Stimulated activated CD4-positive, alpha-beta T cell treated with anti-CD3 and anti-CD28 coated beads, TNF-alpha, amount 100 ng/mL, for 4 hours (primary cell): ENCODE results near the gene MTNR1A.
"Not testable (repeated sequence)": the region's sequence is repeated elsewhere in the genome, so short reads cannot be mapped to it uniquely, and the experiment has no call there.

Experiments used
- DNase-seq, 3 experiments: peaks; one replicate each; pipeline ENCODE4 v3.0.0-alpha.2; 2020; ENCODE audit warnings: low read depth in 3 of 3

Gene MTNR1A

DNA sequence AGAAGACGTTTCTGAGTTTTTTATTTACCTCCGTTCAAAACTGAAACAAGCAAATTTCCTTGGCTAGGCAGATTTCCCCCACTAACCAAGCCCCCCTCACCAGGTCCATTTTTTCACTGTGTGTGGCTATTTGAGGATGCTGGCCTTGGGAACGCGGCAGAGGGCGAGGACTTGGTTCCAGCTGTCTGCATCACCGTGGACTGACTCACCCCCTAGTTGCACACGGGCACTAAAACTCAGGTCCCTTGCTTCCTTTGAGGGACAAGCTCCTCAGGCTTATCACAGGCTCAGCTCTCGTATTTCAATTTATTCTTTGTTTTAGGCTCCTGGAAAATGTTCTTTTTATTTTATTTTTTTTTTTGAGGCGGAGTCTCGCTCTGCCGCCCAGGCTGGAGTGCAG lies 8.4 kb upstream of the MTNR1A start:
- no peak for DNase-seq

DNA sequence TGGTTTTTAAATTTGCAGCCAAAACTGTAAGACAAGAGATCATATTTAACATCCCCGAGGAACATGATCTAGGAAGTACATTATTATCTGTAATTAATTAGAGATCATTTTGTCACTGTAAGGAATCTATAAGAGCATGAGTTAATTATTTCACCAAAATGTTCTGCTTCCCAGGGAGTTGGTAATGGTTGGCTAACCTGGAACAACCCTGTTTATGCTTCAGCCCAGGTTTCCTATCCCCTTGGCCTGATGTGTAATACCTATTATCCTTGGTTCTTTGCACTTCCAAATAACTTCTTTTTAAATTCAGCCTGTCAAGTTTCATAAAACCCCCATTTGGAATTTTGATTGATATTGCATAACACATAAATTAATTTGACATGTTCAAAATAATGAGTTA lies 6.4 kb upstream of the MTNR1A start:
- no peak for DNase-seq

DNA sequence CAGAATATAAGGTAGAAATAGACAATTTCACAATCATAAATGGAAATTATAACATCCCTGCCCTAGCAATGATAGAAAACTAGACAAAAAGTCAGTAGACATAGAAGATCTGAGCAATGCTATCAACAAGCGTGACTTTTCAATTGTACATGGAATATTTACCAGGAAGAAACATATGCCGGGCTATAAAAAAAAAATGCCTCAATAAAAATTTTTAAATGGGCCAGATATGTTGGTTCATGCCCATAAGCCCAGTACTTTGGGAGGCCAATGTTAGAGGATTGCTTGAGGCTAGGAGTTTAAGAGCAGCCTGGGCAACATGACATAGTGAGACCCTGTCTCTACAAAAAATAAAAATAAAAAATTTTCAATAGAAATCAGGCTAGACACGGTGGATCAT lies 5.3 kb upstream of the MTNR1A start:
- no peak for DNase-seq

DNA sequence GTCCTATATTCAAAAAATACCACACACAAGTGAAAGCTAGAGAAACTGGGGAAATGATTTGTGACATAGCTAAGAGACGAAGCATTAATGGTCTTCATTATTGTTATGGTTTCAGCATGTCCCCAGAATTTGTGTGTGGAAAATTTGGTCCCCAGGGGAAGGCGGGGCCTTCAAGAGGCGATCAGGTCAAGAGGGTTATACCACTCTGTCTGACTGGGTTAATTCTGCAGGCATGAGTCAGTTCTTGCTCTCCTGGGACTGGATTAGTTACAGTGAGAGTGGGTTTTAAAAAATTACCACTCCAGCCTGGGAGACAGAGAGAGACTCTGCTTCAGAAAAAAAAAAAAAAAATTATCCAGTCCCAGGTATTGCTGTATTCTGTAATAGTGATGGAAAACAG lies 2.1 kb upstream of the MTNR1A start:
- no peak for DNase-seq

DNA sequence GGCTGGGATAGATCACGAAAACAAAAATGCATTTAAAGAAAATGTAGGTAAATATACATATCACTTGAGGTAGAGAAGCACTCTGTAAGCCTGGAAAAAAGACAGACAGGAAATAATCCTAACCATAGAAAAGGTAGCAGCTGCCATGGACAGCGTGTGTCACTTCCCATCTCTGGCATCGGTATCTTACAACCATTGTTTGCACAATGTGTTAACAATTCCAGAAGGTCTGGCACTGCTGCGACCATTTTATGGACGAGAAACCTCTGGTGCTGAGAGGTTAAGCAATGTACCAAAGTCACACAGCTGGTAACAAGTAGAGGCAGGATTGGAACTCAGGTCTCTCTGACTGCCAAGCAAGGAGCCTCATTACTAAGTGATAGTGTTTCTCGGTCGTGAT lies 1.7 kb upstream of the MTNR1A start:
- DNase-seq: no peak

DNA sequence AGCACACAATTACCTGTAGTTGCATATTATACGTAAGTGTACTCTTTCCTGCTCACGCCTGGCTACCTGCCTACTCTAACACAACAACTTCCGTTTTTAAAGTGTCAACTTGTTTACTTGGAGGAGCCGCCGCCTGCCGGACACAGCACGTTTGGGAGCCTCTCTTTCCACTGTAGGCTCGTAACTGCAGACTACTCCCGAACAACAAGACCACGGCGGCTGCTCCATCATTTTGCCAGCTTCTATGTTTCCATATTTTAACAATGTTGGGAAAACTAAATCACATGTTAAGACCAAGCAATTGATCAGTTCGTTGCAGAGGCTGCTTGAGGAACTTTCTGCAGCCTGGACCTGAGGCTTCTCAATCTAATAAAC lies 841 bp downstream of the MTNR1A start:
- no peak for DNase-seq

DNA sequence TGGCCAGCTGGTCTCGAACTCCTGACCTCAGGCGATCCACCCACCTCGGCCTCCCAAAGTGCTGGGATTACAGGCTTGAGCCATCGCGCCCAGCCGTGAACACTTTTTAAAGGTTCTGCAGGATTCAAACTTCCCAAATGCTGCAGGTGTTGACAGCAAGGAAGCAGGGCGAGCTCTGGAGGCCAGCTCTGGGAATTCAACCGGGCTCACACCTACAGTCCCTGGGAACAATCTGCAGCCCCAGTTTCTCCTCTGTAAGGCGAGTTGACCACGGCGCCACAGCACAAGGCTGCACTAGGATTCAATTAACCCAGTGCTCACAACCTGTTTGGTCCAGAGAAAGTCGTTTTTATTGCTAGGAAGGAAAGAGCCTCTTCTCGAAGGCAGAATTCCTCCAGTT lies 1.6 kb downstream of the MTNR1A start:
- DNase-seq: no peak

DNA sequence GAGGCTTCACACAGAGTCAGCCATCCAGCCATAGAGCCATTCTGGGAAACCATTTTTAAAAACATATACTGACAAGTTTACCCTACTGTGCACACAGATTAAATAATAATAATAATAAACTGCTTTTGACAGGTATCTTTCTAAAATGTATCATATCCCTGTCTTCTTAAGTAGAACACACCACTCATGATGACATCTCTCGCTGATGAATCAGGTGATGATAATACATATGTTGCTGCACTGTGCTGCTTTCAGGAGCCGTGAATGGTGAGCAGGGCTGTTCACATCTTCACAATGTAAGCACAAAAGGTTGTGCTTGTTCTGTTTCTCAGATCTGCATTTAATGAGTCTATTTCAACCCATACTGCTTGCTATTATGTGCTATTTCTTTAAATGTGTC lies 3.5 kb downstream of the MTNR1A start:
- DNase-seq: no peak

DNA sequence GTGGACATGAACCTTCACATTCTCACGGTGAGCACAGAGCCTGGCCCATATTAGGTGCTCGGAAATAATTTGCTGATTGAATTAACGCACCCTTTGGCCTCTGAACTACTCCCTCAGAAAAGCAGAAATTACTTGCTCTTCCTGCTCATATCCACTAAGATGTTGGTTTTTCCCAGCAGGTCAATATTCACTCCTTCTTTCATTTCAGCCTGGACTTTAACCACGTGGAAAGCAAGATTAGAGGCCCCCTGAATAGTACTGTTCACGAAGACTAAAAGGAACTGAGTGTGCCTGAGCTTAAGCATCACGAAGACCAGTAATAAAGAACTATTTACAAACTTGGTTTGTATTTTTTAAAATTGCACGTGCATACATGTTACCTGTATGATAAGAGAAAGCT lies 9.9 kb downstream of the MTNR1A start:
- no peak for DNase-seq

DNA sequence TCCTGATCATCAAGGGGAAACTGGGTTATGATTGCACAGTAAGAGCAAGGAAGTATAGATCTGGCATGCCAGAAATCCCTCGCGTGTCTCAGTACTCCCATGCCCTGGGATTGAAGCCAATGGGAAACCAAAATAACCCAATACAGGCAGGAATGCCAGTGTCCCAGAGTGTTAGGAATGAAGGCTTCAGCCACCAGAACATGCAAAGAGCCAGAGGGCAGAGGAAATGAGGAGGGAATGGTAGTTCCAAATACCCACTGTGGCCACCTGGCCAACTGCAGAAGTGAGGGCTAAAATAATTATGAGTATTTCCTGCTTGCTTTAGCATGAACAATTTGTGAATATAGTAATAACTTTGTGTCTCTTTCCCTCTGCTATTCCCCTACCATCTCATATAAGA lies 12.2 kb downstream of the MTNR1A start:
- DNase-seq: no peak

DNA sequence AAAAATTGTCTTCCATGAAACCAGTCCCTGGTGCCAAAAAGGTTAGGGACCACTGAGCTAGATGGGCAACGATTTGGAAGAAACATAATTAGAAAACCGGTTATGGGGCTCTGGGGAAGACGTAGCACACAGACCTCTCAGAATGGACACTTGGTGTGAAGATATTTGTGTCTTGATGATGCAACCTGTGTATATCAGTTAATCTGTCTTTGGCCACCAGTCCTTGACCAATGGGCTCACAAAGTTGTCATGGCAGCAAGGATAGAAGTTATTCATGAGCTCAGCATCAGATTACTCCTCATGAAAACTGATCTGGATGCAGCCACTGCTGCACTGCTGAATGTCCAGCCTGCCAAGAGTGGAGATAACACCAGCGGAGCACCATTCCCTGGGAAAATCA lies 13.6 kb downstream of the MTNR1A start:
- no peak for DNase-seq

DNA sequence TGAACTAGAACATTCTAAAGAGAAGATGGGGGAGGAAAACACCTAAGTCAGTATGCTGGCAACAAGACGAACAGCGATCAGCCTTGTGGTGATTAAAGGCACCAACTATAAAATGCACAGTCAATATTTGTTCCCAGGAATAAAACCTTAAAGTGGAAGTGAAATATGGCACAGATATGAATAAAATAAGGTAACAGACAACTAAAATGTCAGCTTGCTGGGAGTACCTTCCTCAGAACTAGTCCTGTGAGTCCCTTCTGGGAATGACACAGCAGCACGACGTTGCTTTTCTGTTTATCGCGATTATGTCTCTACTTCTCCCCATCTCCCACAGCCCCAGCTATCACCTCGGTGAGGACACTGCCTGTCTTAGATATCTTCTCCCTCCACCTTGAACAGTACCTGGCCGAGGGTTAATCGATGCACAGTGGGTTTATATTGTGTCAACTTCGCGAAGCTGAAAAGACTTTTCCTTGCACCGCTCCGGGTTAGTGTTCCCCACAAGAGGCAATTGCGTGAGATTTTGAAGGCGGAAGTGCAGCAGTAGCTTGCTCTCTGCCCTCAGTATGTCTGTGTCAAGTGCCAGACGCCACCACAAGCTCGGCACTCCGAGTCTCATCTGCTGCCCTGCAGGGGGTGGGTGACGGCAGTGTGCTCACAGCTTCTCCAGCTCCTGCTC lies 17.4 kb downstream of the MTNR1A start:
- no peak for DNase-seq

DNA sequence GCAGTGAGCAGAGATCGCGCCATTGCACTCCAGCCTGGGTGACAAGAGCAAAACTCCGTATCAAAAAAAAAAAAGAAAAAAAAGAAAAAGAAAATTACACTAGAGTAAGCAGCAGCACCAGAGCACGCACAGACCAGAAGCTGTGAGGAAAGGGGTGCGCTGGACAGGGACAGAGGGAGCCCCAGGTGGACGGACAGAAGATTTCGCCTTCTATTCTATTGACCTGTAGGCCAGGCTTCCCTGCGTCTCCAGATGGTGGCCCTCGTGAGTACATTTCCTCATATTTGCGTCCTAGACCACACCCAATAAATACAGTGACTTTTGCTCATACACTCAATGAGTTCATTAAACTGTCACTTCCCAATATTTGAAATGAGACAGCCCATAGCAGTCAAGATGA lies 19.1 kb downstream of the MTNR1A start:
- DNase-seq: no peak

DNA sequence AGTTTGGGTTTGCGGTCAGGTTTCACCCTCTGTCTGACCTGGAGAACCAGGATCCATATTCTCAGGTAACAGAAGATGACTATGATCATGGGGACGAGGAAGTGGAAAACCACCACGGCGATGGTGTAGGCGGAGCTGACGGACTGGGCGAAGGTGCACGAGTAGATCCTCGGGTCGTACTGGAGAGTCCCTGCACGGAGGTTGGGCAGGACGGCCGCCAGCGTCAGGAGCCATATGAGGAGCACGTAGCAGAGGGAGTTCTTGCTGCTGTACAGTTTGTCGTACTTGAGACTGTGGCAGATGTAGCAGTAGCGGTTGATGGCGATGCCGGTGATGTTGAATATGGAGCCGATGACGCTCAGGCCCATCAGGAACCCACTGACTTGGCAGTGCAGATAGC lies 21.3 kb downstream of the MTNR1A start:
- DNase-seq: no peak

DNA sequence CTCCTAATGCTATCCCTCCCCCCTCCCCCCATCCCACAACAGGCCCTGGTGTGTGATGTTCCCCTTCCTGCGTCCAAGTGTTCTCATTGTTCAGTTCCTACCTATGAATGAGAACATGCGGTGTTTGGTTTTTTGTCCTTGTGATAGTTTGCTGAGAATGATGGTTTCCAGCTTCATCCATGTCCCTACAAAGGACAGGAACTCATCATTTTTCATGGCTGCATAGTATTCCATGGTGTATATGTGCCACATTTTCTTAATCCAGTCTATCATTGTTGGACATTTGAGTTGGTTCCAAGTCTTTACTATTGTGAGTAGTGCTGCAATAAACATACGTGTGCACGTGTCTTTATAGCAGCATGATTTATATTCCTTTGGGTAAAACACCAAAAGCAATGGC lies 31.4 kb downstream of the MTNR1A start:
- DNase-seq: not testable (repeated sequence)

DNA sequence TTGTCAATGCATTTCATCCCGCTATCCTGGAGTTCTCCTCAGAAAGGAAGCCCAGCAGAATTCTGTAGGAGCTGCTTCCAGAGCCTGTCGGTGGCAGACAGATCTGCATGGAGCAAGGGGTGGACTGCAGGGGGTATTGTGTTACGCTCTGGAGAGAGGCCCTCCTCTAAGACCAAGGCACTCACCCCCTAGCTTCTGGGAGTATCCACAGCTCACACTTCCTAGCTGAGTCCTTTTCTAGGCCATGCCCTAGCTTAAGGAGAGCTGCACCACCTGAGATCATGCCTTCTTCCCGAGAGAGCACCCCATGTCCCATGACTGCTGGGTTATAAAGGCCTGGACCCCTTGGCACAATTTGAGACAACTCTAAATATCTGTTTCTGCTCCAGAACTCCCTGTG lies 39.1 kb downstream of the MTNR1A start:
- DNase-seq: no peak

DNA sequence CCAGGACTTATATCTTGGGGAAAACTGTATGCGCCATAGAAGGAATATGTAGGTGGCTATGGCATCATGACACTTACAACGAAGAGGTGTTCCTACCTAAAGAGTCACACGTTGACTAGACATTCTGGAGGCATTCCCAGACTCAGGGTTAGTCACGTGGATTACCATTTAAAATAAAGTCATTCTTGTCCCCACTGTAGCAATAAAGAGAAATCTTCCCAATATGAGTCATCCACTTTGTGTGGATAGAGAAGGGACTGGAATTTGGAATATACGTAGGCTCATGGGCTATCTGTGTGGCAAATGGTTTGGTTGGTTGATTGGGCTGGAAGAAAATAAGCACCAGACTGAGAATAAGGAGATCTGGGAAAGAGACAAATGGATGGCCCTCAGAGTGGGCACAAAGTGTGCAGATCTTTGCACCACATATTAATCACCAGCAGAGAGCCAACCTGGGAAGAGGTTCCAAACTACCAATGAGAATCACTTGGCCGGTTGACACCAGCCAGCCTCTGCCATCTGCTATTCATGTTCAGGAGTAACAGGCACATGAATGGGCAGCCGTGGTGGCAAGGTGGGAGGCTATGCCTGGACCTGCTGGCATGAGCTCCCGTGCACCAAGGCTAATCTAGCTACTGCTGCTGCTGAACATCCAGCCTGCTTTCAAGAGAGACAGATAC lies 41.0 kb downstream of the MTNR1A start:
- no peak for DNase-seq

DNA sequence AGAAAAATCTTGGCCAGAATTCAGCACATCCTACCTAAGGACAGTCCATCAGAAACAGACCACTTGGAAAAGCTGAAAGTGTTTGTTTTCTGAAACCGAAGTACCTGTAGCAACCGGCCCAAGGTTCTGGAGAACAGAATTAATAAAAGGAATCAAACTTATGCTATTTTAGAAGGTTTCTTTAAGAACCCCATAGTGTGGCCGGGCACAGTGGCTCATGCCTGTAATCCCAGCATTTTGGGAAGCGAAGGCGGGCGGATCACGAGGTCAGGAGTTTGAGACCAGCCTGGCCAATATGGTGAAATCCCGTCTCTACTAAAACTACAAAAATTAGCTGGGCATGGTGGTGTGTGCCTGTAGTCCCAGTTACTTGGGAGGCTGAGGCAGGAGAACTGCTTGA lies 50.6 kb downstream of the MTNR1A start:
- not testable (repeated sequence) for DNase-seq

DNA sequence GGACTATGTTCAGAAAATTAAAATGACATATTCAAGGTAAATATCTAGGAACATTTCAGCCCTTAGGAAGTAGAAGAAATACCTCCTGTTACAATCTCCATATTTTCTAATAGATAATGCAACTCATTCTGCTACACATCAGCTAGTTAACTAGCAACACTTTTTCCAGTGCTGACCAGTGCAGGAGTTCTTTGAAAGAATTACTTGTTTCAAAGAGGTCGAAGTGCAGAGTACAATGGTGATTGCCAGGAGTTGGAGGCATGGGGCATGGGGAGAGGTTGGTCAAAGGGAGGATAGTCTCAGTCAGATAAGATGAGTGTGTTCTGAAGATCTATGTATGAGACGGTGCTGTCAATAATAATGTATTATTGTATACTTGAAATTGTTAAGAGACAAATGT lies 53.1 kb downstream of the MTNR1A start:
- DNase-seq: no peak

DNA sequence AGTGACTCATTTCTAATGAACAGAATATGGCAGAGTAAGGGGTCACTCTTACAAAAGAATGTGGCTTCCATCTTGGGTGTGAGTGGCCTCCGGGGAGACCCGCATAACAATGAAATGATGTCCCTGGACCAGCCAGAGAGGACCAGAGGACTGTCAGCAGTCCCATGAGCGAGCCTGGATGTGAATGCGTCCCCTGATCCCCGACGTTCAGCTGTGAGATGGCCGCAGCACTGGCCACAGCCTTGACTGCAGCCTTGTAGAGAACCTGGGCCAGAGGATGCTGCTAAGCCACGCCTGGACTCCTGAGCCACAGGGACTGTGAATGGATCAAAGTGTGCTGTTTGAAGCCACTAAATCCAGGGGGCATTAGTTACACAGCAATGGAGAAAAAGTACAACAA lies 53.8 kb downstream of the MTNR1A start:
- no peak for DNase-seq

DNA sequence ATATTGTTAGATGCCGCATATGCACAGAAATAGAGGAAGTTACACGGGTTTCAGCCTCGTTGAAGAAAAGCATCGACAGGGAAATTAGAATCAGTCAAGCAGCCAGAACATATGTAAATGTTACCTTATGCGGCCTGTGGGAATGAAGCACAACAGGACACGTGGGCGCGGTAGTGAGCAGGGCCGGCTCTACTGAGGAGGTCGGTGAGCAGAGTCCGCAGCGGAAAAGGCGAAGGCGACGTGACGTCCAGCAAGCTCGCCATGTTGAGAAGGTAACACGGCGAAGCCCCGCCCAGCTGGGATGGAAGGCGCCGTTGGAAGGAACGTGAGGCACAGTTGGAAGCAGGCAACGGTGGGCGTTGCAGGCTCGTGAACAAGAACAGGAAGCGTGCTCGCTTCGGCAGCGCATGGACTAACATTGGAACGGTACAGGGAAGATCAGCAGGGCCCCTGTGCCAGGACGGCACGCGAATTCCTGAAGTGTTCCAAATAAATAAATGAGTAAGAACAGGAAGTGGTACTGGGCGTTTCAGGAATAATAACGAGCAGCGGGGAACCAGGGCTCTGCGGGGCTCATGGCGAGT lies 54.6 kb downstream of the MTNR1A start:
- DNase-seq: no peak

DNA sequence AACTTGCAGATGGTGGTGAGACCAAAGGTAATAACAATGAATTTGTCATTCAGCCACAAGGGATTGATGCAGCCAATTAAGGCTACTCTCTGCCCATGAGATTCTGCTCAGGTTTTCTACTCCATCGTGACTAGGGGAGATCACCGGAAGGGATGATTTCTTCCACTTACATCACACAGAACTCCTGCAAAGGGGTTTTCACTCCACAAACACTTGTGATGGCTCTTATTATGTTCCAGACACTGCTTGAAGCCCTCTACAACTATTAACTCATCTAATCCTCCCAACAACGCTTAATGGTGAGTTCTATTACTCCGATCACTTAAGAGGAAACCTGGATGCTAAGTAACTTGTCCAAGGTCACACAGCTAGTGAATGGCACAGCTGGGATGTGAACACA lies 55.9 kb downstream of the MTNR1A start:
- DNase-seq: no peak

DNA sequence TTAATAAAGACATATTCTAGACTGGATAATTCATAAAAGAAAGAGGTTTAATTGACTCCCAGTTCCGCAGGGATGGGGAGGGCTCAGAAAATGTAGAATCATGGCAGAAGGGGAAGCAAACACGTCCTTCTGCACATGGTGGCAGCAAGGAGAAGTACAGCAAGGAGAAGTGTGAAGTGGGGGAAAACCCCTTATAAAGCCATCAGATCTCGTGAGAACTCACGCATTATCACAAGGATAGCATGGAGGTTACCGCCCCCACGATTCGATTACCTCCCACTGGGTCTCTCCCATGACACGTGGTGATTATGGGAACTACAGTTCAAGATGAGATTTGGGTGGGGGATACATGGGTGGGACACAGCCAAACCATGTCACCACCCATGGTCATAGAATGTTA lies 58.3 kb downstream of the MTNR1A start:
- no peak for DNase-seq

DNA sequence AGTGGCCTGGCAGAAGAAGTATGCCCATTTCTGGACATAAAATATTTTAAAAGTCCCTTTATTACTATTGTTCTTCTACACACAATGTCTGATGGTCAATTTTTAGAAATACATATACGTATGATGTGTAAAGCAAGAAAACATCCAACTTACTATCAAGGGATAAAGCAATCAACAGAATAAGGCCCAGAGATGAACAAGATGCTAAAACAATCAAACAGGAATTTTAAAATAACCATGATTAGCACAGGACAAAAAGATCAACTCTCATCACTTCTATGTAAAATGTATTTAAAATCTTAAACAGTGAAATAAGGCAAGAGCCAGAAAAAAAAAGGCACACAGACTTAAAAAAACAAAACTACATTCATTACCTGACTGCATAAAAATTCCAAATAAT lies 60.9 kb downstream of the MTNR1A start:
- DNase-seq: no peak
